ENCODE data around the gene THEM4. TPM values are rescaled to one million over a fixed set of nuclear protein-coding genes. Genes with fewer than 3 reads are reported as not detected.
A peak's percentile ranks its signal among the peaks of the same experiment; 100 is the strongest.
"Not testable (repeated sequence)": the region's sequence is repeated elsewhere in the genome, so short reads cannot be mapped to it uniquely, and the experiment has no call there.

The THEM4 gene
- total RNA-seq, 1 donor from 2014 or later: 5.1 TPM

GRCh38 chr1:151858030-151858746, 51.1 kb downstream of the THEM4 start:
- no peak for DNase-seq

DNA sequence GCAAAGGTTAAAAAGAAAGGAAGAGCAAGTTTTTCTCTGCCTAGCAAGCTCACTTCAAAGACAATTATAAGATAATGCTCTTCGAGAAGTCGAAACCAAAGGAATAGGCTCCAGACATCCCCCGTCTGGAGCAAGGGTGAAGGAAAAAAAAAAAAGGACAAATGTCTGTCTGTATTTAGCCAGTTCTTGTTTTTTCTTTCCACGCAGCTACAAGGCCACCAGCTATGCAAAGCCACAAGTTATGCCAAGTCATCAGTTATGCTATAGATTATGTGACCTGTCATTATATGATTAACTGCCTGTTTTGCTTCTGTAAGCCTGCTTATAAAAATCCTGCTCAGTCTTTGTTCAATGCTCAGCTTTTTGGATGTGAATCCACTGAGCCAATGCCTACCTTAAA, 53.4 kb downstream of the THEM4 start:
- DNase-seq: no peak

- DNase-seq: not testable (repeated sequence)
Observed at GRCh38 chr1:151855516-151855915, 53.8 kb downstream of the THEM4 start.

DNA sequence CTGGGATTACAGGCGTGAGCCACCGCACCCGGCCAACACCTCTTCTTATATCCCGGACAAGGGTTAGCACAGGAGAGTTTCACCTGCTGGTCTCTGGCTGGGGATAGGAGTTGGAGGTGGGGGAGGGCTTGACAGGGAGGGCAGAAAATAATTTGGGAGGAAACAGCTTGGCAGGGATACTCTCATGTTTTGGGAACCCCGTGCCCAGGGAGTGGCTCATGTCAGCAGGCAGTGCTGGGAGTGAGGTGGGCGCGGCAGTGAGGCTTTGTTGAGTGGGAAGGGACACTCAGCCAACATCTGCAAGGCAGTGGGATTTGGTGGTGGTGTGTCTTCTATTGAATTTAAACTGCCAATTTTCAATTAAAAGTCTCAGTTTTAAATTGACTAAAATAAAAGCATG, 54.7 kb downstream of the THEM4 start:
- DNase-seq: no peak

- DNase-seq: no peak
Observed at GRCh38 chr1:151853411-151853943, 55.8 kb downstream of the THEM4 start, which contains the start of gene THEM5. Gene THEM5, minus strand, starts transcription at chr1:151853712. Its CDS starts 147 bp downstream, at chr1:151853565.

- DNase-seq: no peak
Observed at GRCh38 chr1:151852733-151853132, 56.6 kb downstream of the THEM4 start.

DNA sequence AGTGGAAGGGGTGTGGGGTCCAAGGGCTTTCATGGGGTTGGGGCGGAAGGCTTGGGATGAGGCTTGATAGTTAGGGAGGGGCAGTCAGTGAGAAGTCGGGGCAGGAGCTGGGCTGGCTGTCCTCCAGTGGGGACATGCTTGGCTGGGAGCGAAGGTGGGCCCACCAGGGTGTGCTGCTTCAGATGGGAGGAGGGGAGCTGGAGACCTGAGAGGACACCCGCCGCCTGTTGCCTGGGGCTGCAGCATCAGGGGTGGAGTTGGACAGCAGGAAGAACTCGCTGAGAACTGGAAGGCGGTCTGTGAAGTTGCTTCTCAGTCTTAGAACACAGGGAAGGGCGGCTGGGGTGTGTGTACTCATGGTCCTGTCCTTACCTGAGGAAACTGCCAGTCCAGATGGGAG, 57.4 kb downstream of the THEM4 start:
- DNase-seq: no peak

DNA sequence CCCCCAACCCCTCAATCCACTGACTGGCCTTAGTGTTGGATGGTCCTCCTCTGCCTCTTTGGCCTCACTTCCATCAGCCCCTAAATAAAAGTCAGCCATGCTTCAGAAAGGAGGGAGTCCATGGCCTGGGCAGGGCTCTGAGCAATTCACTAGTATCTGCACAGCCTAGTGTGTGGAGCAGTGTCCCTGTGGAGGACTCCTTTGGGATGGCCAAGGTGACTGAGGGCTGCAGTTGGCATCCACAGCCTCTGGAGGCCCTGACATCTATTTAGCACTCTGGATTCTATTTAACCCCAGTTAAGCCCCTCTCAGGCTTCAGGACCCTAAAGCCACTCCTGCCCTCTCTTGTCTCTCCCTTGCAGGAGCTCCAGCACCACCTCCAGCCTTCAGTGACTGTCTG, 59.4 kb downstream of the THEM4 start:
- DNase-seq: no peak

DNA sequence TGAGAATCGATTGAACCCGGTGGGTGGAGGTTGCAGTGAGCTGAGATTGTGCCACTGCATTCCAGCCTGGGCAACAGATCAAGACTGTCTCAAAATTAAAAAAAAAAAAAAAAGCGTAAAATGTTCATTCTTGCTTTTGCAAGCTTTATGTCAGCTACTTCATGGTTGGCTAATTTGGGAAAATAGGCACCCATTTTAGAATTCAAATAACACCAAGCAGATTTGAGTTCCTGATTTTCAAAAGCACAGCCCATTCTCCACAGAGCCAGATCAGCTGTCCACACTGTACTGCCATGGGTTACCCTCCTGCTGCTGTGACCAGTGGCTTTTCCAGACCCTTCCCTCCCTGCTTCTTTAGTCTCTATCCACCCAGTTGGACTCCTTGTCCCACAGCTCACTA, 60.2 kb downstream of the THEM4 start:
- no peak for DNase-seq

DNA sequence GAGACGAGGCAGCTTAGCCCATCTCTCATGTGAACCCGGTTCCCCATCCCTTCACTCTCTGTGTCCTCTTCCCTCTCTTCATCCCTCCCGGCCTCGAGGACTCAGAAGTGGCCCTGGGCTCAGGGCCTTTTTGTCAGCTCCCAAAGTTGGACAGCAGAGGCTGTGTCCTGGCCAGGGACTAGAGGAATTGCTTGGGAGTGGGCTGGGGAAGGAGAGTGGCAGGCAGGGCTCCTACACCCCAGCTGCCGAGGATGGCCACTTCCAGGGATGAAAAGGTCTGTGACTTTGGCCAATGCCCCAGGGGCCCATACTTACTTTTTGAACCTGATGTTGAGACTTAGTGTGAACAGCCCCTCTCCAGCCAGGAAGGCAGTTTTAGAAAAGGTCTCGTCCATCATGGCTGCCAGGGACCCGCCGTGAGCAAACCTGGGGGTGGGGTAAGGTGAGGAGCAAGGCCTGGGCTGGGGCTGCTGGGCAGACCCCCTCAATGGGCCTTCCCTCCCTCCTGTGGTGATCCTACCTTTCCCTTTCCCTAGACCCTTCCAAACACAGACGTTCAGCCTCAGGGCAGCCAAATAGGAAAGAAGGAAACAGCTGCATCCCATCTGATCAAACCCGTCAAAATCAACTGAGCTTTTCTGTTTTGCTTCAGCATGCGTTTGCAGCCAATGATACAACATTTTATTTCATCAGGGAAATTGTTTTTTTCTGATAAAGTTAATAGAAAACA, 61.3 kb downstream of the THEM4 start:
- DNase-seq: peak; percentile 86

- no peak for DNase-seq
Observed at GRCh38 chr1:151846686-151847237, 62.5 kb downstream of the THEM4 start.

DNA sequence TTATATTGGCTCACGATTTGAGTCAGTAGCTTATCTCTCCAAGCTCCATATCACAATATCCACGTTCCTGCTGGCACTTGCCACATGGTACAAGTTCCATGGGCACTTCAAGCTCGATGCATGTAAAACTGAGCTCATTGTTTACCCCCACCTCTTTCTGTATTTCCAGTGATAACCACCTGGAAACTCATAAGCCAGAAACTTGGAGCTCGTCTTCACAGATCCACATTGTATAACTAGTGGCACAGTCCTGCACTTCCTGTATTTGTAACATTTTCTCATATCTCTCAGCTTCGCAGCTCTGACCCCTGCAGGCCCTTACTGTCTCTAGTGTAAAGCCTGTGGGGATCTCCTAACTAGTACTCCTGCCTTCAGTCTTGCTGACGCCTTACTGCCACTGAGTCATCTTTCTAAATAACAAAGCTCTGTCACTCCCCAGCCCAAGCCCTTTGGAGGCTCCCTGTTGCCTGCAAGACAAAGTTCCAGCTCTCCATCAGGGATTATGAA, 63.2 kb downstream of the THEM4 start:
- peak; percentile 62 for DNase-seq

GRCh38 chr1:151843398-151843797, 65.9 kb downstream of the THEM4 start:
- no peak for DNase-seq

DNA sequence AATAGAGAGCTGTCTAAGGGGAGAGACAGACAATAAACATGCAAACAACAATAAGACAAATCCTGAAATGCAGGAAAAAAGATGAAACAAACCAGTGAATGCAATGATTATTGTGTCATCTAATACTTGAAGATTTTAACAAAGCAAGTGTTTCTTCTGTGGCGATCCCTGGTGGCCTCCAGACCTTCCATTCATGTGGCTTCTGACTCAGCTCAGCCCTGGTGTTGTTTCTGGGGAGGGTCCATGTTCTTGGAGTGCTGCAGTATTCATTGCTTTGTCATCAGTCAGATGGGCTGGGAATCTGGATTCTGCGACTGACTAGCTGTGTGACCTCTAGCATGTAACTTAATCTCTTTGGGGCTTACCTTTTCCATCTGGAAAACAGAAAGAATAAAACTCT, 68.2 kb downstream of the THEM4 start:
- DNase-seq: peak; percentile 63

GRCh38 chr1:151840421-151840820, 68.9 kb downstream of the THEM4 start:
- DNase-seq: no peak

- peak; percentile 36 for DNase-seq
Observed at GRCh38 chr1:151839457-151840403, 69.6 kb downstream of the THEM4 start, which contains the start of gene C2CD4D. Gene C2CD4D, minus strand, starts transcription at chr1:151839820. Its CDS starts 831 bp downstream, at chr1:151838989.

DNA sequence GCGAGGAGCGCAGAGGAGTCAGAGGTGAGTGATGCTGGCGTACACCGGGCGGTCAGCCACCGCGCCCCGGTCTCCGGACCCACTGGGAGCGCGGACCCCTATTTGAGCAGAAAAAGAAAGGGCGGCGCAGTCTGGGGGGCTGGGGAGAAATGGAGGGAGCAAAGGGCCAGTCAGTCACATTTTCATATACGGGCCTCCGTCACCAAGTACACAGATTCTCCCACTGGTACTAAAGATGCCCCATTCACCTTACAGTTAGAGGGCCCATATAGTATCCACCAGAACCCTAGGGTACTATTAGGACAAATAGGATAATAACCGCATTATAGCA, 70.3 kb downstream of the THEM4 start:
- no peak for DNase-seq

DNA sequence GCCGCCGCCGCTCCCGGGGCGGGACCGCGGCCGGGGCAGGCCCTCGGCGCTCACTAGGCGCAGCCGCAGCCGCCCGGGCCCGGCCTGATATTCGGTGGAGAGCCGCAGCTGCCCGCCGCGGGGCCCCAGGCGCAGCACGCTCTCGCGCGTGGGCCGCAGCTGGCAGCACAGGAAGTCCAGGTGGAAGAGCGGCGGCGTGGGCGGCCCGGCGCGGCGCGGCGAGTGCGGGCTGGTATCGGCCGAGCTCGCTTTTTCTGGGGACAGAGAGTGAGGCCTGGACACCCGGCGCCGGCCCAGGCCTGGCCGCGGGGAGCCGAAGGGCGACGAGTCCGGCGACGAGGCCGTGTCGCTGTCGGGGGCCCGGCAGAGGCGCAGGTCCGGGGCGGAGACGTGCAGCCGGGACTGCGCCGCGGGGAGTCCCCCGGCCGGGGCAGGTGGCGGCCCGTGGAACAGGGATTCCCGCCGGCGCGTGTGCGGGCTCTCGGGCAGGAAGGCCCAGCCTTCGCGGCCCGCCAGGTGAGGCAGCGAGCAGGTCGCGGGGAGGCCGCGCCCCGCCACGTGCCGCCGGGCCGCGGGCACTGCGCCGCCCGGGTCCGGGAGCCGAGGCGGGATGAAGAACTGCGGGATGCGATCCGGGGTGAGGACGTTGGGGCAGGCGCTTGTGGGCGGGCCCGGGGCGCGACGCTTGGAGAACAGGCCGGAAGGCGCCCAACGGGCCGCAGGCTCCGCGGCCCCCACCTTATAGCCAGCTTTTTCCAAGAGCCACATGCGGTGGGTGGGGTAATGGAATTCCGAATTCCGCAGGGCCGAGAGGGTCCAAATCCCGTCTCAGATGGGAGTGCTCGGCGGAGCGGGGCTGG, 70.9 kb downstream of the THEM4 start:
- peak; percentile 29 for DNase-seq

DNA sequence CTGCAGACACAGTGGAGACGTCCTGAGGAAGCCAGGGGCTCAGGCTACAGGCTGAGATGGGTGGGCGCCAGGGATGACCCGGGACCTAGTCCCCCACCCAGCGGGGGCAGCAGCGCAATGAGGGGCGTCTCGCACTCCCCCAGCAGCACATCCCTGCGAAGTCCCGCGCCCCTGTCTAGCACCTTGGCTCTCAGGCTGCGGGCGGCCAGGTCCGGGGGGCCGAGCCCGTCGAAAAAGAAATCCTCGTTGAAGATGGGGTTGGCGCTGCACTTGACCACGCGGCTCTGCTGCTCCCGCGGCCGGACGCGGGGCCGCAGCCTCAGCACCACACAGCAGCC, 71.5 kb downstream of the THEM4 start:
- no peak for DNase-seq

- DNase-seq: no peak
Observed at GRCh38 chr1:151837197-151837596, 72.1 kb downstream of the THEM4 start.

GRCh38 chr1:151835596-151835995, 73.7 kb downstream of the THEM4 start:
- DNase-seq: no peak

All from dermis blood vessel endothelial cell (primary cell).